ENCODE measurements around the gene WDR82.

GRCh38 chr3:52308308-52308707 is 29.9 kb upstream of the WDR82 start:
- TF ChIP-seq CTCF (IDR thresholded peaks at IDR 0.05) = no peak
- no peak for TF ChIP-seq ZFX (IDR thresholded peaks at IDR 0.05; ENCODE audit: borderline replicate concordance)

All from 22Rv1 (cell line).